GM23338 (cell line): ENCODE measurements around the gene THRB. TPM values are rescaled to one million over a fixed set of nuclear protein-coding genes. Genes with fewer than 3 reads are reported as not detected.

Source experiments
- CREB1 ChIP-seq: fragments of 250-450 bp; sonication (Bioruptor Pico); IDR thresholded peaks from 2 replicates; pipeline ENCODE4 v1.5.0; 2020; ENCODE audit warnings: low read depth, mild to moderate bottlenecking, moderate library complexity
- EZH2 ChIP-seq: fragments of 200-600 bp; sonication (generic); IDR thresholded peaks from one replicate; pipeline ENCODE4 v1.8.0; 2017; ENCODE audit warnings: antibody characterized with exemption, mild to moderate bottlenecking, low read depth; ENCODE audit not compliant: unreplicated experiment
- JUNB ChIP-seq: IDR thresholded peaks from one replicate; pipeline ENCODE4 v1.6.1; 2016; ENCODE audit warnings: antibody characterized with exemption; ENCODE audit not compliant: unreplicated experiment
- NANOG ChIP-seq: IDR thresholded peaks from 2 replicates; pipeline ENCODE4 v1.6.1; 2016; ENCODE audit warnings: antibody characterized with exemption, borderline replicate concordance
- ZNF331 ChIP-seq: fragments of 250-450 bp; sonication (Bioruptor Pico); IDR thresholded peaks from 2 replicates; pipeline ENCODE4 v1.5.0; 2020; ENCODE audit warnings: low read depth, mild to moderate bottlenecking, moderate library complexity
- polyA plus RNA-seq: library from polyadenylated mRNA; unstranded; fragments of >200 nt; fragmentation: Nextera tagmentation; extraction: Ambion mirVana; gene quantifications from 2 replicates; pipeline ENCODE4 v1.2.1, GENCODE V29; 2016
- total RNA-seq: library from RNA; depleted of rRNA; stranded (reverse); fragments of >200 nt; shearing (Covaris generic); gene quantifications from 2 replicates; pipeline ENCODE4 v1.2.3, GENCODE V29; 2014
- TF ChIP-seq, protein P1 (sequence below): fragments of 250-450 bp; sonication (Bioruptor Pico); IDR thresholded peaks from 2 replicates; pipeline ENCODE4 v1.5.0; 2020; ENCODE audit warnings: mild to moderate bottlenecking, moderate library complexity
- TF ChIP-seq, protein P2 (sequence below): IDR thresholded peaks from one replicate; pipeline ENCODE4 v1.6.1; 2018; ENCODE audit warnings: antibody characterized with exemption; ENCODE audit not compliant: unreplicated experiment

The THRB gene
- total and polyA plus RNA-seq, 2 experiments from 2014 or later = 1.7 to 3.2 TPM

DNA sequence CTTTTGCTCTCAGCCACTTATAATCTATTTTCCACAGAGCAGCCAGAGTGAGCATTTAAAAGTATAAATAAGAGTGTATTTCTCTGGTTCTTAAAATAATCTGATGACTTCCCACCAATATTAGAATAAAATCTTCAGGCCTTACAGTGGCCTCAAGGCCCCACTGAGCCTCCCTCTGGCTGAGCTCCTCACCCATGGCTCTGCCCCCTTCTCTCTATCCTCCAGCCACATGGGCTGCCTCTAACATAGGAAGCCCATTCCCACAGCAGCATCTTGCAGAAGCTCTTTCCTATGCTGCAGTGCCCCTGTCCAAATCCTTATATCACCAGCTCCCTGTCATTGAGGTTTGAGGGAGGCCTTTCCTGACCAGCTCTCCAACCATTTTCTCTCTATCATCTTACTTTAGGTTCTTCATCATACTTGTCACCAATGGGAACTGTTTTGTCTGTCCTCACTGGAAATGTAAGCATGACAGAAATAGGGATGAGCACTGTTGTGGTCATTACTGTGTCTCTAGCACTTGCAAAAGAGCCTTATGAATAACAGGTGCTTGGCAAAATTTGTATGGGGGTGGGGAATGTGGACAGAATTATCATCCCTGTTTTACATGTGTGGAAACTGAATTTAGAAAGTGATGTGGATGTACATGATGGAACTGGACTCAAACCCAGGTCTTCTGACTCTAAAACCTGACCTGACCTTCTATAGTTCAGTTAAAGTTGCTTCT, 299.0 kb downstream of the THRB start (continued):
- TF ChIP-seq, protein P1, sequence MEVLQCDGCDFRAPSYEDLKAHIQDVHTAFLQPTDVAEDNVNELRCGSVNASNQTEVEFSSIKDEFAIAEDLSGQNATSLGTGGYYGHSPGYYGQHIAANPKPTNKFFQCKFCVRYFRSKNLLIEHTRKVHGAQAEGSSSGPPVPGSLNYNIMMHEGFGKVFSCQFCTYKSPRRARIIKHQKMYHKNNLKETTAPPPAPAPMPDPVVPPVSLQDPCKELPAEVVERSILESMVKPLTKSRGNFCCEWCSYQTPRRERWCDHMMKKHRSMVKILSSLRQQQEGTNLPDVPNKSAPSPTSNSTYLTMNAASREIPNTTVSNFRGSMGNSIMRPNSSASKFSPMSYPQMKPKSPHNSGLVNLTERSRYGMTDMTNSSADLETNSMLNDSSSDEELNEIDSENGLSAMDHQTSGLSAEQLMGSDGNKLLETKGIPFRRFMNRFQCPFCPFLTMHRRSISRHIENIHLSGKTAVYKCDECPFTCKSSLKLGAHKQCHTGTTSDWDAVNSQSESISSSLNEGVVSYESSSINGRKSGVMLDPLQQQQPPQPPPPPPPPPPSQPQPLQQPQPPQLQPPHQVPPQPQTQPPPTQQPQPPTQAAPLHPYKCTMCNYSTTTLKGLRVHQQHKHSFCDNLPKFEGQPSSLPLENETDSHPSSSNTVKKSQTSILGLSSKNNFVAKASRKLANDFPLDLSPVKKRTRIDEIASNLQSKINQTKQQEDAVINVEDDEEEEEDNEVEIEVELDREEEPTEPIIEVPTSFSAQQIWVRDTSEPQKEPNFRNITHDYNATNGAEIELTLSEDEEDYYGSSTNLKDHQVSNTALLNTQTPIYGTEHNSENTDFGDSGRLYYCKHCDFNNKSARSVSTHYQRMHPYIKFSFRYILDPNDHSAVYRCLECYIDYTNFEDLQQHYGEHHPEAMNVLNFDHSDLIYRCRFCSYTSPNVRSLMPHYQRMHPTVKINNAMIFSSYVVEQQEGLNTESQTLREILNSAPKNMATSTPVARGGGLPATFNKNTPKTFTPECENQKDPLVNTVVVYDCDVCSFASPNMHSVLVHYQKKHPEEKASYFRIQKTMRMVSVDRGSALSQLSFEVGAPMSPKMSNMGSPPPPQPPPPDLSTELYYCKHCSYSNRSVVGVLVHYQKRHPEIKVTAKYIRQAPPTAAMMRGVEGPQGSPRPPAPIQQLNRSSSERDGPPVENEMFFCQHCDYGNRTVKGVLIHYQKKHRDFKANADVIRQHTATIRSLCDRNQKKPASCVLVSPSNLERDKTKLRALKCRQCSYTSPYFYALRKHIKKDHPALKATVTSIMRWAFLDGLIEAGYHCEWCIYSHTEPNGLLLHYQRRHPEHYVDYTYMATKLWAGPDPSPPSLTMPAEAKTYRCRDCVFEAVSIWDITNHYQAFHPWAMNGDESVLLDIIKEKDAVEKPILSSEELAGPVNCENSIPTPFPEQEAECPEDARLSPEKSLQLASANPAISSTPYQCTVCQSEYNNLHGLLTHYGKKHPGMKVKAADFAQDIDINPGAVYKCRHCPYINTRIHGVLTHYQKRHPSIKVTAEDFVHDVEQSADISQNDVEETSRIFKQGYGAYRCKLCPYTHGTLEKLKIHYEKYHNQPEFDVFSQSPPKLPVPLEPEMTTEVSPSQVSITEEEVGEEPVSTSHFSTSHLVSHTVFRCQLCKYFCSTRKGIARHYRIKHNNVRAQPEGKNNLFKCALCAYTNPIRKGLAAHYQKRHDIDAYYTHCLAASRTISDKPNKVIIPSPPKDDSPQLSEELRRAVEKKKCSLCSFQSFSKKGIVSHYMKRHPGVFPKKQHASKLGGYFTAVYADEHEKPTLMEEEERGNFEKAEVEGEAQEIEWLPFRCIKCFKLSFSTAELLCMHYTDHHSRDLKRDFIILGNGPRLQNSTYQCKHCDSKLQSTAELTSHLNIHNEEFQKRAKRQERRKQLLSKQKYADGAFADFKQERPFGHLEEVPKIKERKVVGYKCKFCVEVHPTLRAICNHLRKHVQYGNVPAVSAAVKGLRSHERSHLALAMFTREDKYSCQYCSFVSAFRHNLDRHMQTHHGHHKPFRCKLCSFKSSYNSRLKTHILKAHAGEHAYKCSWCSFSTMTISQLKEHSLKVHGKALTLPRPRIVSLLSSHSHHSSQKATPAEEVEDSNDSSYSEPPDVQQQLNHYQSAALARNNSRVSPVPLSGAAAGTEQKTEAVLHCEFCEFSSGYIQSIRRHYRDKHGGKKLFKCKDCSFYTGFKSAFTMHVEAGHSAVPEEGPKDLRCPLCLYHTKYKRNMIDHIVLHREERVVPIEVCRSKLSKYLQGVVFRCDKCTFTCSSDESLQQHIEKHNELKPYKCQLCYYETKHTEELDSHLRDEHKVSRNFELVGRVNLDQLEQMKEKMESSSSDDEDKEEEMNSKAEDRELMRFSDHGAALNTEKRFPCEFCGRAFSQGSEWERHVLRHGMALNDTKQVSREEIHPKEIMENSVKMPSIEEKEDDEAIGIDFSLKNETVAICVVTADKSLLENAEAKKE (CRISPR knock-in tag) = no peak
- TF ChIP-seq, protein P2, sequence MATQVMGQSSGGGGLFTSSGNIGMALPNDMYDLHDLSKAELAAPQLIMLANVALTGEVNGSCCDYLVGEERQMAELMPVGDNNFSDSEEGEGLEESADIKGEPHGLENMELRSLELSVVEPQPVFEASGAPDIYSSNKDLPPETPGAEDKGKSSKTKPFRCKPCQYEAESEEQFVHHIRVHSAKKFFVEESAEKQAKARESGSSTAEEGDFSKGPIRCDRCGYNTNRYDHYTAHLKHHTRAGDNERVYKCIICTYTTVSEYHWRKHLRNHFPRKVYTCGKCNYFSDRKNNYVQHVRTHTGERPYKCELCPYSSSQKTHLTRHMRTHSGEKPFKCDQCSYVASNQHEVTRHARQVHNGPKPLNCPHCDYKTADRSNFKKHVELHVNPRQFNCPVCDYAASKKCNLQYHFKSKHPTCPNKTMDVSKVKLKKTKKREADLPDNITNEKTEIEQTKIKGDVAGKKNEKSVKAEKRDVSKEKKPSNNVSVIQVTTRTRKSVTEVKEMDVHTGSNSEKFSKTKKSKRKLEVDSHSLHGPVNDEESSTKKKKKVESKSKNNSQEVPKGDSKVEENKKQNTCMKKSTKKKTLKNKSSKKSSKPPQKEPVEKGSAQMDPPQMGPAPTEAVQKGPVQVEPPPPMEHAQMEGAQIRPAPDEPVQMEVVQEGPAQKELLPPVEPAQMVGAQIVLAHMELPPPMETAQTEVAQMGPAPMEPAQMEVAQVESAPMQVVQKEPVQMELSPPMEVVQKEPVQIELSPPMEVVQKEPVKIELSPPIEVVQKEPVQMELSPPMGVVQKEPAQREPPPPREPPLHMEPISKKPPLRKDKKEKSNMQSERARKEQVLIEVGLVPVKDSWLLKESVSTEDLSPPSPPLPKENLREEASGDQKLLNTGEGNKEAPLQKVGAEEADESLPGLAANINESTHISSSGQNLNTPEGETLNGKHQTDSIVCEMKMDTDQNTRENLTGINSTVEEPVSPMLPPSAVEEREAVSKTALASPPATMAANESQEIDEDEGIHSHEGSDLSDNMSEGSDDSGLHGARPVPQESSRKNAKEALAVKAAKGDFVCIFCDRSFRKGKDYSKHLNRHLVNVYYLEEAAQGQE = no peak
- TF ChIP-seq EZH2 (no peak), CREB1 (CRISPR knock-in tag) (no peak), ZNF331 (no peak), NANOG (no peak), JUNB (no peak)
